Measurements from ENCODE around the gene P2RY8.
"Not testable (repeated sequence)": the region's sequence is repeated elsewhere in the genome, so short reads cannot be mapped to it uniquely, and the experiment has no call there.

P2RY8 gene

GRCh38 chrX:1485033-1485432, 52.0 kb downstream of the P2RY8 start:
- no peak for DNase-seq

- no peak for DNase-seq
Observed at GRCh38 chrX:1484638-1485019, 52.4 kb downstream of the P2RY8 start.

- DNase-seq: no peak
Observed at GRCh38 chrX:1483843-1484637, 52.9 kb downstream of the P2RY8 start.

DNA sequence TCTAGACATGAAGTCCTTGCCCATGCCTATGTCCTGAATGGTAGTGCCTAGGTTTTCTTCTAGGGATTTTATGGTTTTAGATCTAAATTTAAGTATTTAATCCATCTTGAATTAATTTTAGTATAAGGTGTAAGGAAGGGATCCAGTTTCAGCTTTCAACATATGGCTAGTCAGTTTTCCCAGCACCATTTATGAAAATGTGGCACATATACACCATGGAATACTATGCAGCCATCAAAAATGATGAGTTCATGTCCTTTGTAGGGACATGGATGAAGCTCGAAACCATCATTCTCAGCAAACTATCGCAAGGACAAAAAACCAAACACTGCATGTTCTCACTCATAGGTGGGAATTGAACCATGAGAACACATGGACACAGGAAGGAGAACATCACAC, 54.5 kb downstream of the P2RY8 start:
- not testable (repeated sequence) for DNase-seq

GRCh38 chrX:1481636-1482529, 55.1 kb downstream of the P2RY8 start:
- DNase-seq: peak; percentile 86

DNA sequence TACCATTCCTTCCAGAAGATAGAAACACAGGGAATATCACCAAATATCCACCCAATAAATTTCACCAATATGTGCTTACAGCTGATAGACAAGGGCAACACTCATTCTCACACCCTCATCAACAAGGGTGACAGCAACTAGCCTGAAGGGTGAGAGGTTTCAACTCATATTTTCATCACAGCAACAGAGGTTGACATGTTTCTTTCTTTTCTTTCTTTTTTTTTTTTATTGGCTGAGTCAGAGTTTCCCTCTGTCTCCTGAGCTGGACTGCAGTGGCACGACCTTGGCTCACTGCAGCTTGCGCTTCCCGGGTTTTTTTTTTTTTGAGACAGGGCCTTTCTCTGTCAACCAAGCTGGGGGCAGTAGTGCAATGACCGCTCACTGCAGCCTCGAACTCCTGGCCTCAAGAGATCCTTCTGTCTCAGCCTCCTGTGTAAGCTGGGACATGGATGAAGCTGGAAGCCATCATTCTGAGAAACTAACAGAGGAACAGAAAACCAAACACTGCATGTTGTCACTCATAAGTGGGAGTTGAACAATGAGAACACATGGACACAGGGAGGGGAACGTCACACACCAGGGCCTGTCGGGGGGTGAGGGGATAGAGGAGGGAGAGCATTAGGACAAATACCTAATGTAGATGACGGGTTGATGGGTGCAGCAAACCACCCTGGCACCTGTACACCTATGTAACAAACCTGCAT, 56.8 kb downstream of the P2RY8 start:
- no peak for DNase-seq

DNA sequence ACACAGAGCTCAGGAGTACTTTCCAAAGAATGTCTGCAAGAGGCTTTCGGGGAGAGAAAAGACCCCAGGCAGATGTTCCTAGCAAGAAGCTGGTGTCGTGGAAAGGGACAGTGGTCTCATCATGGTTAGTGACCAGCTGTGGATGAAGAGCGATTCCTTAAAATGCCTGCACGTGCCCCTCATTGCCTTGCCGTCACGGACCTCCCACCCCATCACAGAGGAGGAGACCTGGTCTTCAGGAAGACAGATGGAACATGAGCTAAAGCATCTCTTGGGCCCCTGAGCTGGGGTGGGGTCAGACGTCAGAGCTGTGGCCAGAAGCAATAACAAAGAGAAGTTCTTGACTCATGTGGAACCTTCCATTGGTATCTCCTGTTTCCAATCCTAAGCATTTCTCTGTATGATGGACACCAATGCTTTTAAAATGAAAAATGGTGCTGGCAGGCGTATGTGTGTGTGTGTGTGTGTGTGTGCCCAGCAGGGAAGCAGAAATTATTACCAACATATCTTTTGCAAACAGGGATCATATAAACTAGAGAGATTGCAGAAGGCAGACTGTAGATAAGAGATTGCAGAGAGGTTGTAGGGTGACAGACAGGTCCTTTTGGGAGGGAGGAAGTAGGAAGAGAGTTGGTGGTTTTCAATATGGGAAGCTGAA, 59.1 kb downstream of the P2RY8 start:
- DNase-seq: no peak

GRCh38 chrX:1477229-1477628, 59.8 kb downstream of the P2RY8 start:
- no peak for DNase-seq

DNA sequence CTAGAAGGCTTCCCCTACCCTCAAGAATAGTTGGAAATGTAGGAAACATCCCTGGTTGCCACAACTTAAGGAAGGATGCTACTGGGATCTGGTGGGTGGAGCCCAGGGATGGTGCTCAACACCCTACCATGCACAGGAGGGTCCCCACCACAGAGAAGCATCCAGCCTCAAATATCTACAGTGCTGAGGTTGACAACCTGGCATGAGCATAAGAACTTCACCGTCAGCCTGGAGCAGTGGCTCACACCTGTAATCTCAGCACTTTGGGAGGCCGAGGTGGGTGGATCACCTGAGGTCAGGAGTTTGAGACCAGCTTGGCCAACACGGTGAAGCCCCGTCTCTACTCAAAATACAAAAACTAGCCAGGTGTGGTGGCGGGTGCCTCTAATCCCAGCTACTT, 60.3 kb downstream of the P2RY8 start:
- no peak for DNase-seq

DNA sequence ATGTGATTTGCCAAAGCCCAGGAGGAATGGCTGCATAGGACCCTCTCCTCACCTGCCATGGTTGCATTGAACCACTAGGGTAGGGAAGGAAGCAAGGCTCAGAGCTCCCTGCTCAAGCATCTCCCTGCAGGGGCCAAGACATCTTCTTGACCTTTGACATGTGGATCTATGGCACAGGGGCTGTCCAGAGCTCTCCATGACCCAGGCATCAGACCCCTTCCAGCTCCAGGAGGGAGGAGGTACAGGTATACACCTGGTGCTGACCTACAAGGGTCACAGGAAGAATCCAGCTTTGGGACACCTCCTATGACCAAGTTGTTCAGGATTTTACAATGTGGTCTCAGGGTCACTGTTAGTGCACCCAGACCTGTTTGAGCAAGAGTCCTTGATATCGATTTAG, 61.1 kb downstream of the P2RY8 start:
- no peak for DNase-seq

DNA sequence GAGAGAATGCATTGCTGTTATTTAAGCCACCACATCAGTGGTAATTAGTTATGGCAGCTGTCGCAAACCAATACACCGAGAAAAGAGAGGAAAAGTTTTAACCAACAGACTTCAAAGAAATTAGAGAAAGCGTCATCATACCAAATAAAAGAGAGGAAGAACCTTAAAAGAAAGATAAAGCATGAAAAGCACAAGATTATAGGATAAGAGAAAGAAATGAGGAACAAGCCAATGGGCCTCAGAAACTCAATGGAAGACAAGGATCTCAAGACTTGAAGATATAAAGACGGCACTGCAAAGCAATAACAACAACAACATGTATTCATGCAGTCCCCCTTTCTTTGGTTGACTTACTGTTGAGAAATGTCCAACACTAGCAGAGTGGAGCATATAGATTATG, 61.5 kb downstream of the P2RY8 start:
- DNase-seq: no peak

- DNase-seq: not testable (repeated sequence)
Observed at GRCh38 chrX:1474593-1474992, 62.4 kb downstream of the P2RY8 start.

DNA sequence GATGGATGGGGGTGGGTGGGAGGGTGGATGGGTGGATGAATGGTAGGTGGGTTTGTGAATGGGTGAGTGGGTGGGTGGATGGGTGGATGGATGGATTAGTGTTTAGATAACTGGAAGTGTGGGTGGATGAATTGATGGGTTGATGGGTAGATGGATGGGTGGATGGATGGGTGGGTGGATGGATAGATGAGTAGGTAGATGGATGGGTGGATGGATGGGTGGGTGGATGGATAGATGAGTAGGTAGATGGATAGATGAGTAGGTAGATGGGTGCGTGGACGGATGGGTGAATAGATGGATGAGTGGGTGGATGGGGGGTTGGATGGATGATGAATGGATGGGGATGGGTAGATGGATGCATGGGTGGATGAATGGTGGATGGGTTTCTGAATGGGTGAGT, 64.0 kb downstream of the P2RY8 start:
- DNase-seq: no peak

GRCh38 chrX:1468250-1468772, 68.7 kb downstream of the P2RY8 start:
- DNase-seq: peak; percentile 68

DNA sequence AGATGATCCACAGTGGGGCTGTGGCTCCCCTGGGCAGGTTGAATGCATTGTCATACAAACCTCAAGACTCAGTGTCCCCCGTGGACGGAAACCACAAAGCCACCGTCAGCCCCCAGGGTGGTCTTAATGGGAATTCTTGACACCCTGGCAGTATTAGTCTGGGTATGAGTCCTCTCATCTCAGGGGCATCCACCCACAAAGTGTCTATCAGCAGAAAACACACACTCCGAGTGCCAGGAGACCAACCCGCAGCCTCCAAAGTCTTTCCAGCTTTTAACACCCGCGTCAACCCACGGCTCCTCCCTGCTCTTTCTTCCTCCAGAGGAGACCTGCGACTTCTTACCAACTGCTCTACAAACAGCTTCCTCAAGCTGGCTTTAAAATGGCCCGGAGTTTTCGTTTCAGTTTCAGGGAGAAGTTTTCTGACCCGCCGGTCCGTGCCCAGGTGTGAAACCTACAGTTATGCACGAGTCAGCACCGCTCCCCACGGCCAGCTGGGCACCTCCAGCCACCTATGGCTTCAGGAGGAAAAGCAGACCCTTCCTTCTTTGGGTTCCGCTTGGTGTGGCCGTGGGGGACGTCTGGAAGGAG, 69.9 kb downstream of the P2RY8 start:
- no peak for DNase-seq

DNA sequence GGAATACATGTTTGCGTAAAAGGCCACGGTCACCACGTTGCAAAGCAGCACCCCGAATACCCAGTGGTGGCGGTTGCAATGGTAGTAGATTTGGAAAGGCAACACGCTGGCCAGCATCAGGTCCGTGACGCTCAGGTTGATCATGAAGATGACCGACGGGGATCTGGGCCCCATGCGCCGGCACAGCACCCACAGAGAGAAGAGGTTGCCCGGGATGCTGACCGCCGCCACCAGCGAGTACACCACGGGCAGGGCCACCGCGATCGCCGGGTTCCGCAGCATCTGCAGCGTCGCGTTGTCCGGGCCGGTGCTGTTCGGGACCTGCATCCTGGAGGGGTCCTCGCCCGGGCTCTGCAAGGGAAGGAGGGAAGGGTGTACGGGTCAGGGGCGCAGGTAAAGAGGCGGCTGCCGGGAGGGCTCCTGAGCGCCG, 70.7 kb downstream of the P2RY8 start:
- no peak for DNase-seq

GRCh38 chrX:1465286-1466231, 71.4 kb downstream of the P2RY8 start:
- no peak for DNase-seq

DNA sequence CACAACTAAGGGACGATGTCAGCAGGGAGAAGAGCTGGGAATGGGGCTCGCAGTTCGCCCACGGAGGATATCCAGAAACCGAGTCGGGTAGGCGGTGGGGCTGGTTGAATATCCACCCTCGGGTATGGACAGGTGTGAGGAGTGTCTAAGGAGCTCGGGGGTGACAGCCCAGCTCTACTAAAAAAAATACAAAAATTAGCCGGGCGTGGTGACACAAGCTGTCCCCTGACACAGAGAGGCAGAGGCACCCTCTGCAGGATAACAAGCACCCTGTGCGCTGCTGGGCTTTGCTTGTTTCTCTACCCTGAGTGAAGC, 72.1 kb downstream of the P2RY8 start:
- DNase-seq: no peak

- DNase-seq: no peak
Observed at GRCh38 chrX:1464041-1464970, 72.7 kb downstream of the P2RY8 start.

DNA sequence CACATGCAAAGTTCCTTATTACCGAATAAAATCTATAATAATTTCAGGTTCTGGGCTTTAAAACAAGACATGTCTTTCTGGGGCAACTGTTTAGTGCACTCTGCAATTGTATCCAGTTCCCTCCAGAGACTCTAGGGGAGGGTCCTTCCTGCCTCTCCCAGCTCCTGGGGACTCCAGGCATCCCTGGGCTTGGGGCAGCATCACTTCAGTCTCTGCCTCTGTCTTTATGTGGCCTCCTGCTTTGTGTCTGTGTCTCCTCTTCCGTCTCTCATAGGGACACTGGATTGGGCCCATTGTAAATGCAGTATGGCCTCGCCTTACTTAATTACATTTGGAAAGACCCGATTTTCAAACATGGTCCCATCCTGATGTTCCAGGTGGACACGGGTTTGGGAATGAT, 73.4 kb downstream of the P2RY8 start:
- no peak for DNase-seq
